ENCODE data around the gene KCNK15.
"Not testable (repeated sequence)": the region's sequence is repeated elsewhere in the genome, so short reads cannot be mapped to it uniquely, and the experiment has no call there.

KCNK15 gene

GRCh38 chr20:44745598-44746366 is at the start of gene KCNK15:
TSS of gene KCNK15 (plus strand) at chr20:44745865. CDS start at chr20:44745911, 46 bp downstream.
- DNase-seq: peak; percentile 40

- no peak for DNase-seq
Measured at GRCh38 chr20:44696315-44696714, 49.4 kb upstream of the KCNK15 start.

- DNase-seq: not testable (repeated sequence)
Measured at GRCh38 chr20:44697041-44697440, 48.6 kb upstream of the KCNK15 start.

- DNase-seq: no peak
Measured at GRCh38 chr20:44698351-44698750, 47.3 kb upstream of the KCNK15 start.

GRCh38 chr20:44700306-44700705 is 45.4 kb upstream of the KCNK15 start:
- peak; percentile 77 for DNase-seq

- DNase-seq: no peak
Measured at GRCh38 chr20:44701118-44701857, 44.4 kb upstream of the KCNK15 start.

GRCh38 chr20:44701858-44702256 is 43.8 kb upstream of the KCNK15 start:
- no peak for DNase-seq

GRCh38 chr20:44702776-44703175 is 42.9 kb upstream of the KCNK15 start:
- DNase-seq: no peak

- DNase-seq: no peak
Measured at GRCh38 chr20:44703183-44703925, 42.3 kb upstream of the KCNK15 start.

GRCh38 chr20:44703956-44704488 is 41.6 kb upstream of the KCNK15 start:
- no peak for DNase-seq

GRCh38 chr20:44704551-44704971 is 41.1 kb upstream of the KCNK15 start:
- no peak for DNase-seq

- no peak for DNase-seq
Measured at GRCh38 chr20:44705364-44706094, 40.1 kb upstream of the KCNK15 start.

- DNase-seq: no peak
Measured at GRCh38 chr20:44706301-44707017, 39.2 kb upstream of the KCNK15 start.

- no peak for DNase-seq
Measured at GRCh38 chr20:44707018-44707579, 38.6 kb upstream of the KCNK15 start.

- no peak for DNase-seq
Measured at GRCh38 chr20:44709380-44709779, 36.3 kb upstream of the KCNK15 start.

- no peak for DNase-seq
Measured at GRCh38 chr20:44709797-44710196, 35.9 kb upstream of the KCNK15 start.

- DNase-seq: no peak
Measured at GRCh38 chr20:44711237-44711636, 34.4 kb upstream of the KCNK15 start.

GRCh38 chr20:44714102-44714700 is 31.5 kb upstream of the KCNK15 start:
- DNase-seq: no peak

- no peak for DNase-seq
Measured at GRCh38 chr20:44714701-44715498, 30.8 kb upstream of the KCNK15 start, which contains the start of gene CCN5. TSS of gene CCN5 (plus strand) at chr20:44715369. CDS start at chr20:44715391, 22 bp downstream.

Data from NCI-H146 (cell line).